ENCODE data around the gene NXPH3.

The NXPH3 gene

DNA sequence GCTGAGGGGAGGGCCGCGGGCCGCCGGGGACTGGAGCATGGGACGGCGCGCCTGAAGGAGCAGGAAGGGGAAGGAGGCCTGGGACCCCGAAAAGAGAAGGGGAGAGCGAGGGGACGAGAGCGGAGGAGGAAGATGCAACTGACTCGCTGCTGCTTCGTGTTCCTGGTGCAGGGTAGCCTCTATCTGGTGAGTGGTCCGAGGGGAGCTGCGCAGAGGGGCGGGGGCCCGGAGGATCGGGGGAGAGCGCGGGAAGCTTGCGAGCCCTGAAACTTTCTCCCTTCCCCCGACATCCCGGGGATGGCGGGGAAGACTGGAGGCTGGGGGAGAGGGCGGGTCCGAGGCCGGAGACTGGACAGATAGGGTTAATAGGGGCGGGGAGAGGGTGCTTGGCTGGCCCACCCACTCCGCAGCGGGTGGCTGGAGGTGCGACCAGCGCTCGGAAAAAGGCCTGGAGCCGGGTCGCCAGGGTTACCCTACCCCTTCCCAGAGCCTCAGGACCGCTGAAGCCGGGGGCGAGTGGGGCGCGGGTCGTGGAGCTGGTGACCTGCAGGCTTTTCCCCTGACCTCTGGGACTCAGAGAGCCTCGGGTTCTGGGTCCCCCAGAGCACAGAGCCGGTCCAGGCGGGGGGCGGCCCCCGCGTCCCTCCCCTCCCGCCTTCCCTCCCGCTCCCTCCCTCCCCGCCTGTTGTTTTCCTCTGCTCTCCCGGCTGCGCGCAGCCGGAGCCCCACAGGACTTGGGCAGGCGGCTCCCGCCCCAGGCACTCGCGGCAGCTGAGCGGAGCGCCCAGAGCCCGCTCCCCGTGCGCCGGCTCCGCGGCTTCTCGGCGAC, 631 bp downstream of the NXPH3 start:
- no peak for DNase-seq

DNA sequence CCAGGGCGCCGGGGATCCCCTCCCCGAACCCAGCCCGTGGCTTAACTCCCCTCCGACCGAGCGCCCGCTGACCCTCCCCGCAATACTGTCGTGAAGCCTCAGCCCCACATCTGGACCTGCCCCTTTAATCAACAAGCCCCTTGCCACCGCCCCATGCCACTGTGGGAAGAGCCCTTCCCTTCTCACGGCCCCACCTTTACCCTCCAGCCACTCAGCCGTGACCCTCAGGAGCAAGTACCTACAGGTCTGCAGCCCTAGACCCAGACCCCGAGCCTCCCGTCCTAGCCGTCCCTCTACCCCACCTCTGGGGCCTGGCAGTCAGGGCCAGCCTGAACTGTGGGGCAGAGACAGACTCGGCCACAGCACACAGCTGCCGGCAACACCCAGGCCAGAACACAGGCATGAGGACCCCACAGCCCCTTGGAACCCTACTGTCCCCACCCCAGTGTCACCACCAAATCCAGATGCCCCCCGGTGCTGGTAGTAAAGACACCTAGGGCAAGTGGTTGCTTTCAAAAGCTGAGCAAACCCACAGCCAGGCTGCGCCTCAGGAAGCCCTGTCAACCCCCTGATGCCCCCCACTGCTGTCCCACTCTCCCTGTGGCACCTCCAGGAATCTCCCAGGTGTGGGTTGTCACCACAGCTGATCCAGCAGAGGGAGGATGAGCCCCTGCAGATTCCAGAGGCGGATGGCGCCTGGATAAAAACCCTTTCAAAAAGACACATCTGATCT, 1.4 kb downstream of the NXPH3 start:
- DNase-seq = no peak

DNA sequence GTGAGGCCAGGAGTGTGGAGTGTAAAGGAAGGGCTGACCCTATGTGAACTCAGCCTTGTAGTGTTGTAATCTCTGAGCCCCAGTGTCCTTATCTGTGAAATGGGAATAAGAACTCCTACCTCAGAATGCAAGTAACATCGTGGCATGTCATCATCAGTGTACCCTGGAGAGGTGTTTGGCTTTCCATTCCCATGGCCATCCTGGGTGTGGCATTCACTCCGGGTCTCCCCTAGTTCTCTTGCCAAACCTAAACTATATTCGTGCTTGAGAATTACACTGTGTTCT, 1.9 kb downstream of the NXPH3 start:
- DNase-seq = no peak

DNA sequence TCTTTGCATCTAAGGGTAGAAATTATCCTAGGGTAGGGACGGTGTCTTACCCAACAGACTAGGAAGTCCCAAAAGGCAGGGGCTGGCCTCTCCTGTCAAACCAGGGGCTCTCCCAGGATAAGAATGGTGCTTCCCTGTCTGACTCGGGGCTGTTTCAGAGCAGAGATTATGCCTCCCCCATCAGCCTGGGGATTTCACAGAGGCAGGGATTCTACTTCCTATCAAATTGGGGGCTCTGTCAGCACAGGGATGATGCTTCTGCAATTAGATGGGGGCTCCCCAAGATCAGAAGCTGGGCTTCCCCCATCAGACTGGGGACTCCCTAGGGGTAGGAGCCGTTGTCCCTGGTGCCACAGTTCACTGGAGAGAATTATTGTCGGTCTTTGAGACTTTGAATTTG, 2.3 kb downstream of the NXPH3 start:
- DNase-seq = no peak

DNA sequence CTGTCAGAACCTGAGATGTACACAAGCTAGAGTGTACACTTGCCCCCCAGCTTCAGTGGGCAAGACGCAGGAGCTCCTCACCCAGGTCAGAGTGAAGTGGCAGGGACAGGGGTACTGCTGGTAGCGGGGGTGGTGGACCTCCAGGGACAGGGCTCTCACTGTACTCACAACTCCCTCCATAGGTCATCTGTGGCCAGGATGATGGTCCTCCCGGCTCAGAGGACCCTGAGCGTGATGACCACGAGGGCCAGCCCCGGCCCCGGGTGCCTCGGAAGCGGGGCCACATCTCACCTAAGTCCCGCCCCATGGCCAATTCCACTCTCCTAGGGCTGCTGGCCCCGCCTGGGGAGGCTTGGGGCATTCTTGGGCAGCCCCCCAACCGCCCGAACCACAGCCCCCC, 2.7 kb downstream of the NXPH3 start:
- DNase-seq = no peak

DNA sequence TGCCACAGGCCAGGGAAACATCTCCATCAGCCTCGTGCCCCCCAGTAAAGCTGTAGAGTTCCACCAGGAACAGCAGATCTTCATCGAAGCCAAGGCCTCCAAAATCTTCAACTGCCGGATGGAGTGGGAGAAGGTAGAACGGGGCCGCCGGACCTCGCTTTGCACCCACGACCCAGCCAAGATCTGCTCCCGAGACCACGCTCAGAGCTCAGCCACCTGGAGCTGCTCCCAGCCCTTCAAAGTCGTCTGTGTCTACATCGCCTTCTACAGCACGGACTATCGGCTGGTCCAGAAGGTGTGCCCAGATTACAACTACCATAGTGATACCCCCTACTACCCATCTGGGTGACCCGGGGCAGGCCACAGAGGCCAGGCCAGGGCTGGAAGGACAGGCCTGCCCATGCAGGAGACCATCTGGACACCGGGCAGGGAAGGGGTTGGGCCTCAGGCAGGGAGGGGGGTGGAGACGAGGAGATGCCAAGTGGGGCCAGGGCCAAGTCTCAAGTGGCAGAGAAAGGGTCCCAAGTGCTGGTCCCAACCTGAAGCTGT, 3.4 kb downstream of the NXPH3 start:
- no peak for DNase-seq

DNA sequence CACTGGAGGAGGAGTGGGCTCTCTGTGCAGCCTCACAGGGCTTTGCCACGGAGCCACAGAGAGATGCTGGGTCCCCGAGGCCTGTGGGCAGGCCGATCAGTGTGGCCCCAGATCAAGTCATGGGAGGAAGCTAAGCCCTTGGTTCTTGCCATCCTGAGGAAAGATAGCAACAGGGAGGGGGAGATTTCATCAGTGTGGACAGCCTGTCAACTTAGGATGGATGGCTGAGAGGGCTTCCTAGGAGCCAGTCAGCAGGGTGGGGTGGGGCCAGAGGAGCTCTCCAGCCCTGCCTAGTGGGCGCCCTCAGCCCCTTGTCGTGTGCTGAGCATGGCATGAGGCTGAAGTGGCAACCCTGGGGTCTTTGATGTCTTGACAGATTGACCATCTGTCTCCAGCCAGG, 3.9 kb downstream of the NXPH3 start:
- no peak for DNase-seq

DNA sequence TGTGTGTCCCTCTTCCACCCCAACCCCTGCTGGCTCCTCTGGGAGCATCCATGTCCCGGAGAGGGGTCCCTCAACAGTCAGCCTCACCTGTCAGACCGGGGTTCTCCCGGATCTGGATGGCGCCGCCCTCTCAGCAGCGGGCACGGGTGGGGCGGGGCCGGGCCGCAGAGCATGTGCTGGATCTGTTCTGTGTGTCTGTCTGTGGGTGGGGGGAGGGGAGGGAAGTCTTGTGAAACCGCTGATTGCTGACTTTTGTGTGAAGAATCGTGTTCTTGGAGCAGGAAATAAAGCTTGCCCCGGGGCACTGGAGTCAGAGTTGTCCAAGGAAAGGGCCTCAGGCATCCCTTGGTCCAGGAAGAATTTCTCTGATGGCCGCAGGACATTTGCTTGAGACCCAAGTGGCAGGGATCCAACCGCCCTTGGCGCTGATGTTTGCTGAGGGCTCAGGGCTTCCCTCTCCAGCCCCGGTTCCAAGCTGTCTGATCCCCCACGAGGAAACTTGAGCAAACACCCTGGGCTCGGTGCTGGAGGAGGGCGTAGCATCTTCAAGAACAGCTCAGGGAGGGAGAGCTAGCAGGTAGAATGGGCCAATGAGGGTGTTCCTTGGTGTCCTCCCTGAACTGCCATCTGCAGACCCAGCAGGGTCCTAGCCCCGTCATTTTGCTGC, 4.5 kb downstream of the NXPH3 start:
- DNase-seq = no peak

DNA sequence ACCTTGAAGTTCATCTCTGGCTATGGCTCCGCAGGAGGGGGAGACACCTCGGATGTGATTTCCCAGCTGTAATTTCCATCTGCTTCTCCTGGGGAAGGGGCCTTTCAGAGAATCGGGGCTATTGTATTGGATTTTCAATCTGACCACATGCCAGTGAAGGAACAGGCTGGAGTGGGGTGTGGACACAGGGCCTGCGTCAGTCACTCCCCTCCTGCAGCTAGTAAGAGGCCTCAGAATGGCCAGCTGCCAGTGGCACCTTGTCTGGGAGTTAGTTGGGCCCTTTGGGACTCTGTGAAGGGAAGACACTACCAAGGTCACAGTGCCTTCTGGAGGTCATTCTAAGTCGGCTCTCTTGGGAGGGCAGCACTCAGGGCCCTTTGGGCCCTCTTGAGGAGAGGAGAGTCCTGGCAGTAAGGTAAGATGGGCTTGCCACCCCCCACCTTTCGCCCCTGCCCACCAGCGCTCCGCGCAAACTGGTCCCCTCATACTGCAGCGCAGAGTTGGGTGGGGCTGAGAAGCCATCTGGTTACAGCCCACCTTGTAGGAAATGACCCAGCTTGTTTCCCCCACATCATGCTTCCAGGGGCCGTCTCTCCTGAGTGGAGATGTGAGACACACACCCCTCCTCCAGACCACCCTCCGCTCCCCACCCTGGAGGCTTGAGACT, 5.4 kb downstream of the NXPH3 start:
- no peak for DNase-seq

DNA sequence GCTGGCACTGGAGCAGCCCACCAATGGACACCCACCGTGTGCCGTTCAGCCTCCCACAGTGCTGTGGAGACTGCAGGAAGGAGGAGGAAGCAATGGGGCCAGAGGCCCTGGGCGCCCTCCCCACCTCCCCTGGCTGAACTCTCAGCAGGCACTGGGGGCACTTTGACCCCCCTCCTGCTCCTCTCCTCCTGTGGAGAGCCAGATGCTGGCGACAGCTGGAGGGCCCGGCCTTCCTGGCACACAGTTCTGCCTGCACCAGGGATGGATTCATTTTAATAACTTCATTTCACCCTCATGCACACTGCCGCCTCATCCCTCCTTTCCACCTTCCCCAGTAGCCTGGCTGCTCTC, 6.0 kb downstream of the NXPH3 start:
- no peak for DNase-seq

DNA sequence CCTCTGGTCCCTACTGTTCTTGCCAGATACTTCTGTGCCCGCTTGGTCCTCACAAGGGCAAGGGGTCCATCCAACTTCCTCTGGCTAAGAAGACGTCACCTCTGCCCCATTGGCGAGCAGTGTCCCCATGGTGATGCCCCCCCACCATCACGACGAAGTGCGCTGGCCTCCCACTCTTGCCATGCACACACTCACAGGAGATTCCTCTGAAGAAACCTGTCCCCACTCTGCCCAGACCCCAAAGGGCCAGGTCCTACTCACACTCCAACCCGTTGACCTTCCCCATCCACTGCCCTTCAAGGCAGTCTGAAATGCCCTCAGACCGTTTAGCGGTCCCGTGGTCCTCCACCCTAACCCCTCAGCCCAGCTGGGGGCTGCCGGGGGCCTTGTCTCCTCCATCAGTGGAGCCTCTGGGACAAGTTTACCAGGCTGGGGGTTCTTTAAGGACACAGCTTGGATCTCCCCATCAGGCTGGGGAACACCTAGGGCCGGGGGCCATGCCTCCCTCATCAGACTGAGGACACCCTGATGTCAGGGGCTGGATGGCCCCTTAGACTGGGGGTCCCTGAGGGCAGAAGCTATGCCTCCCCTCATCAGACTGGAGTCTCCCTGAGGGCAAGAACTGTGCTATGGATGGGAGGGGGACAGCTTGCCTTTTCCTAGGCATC, 6.5 kb downstream of the NXPH3 start:
- no peak for DNase-seq

DNA sequence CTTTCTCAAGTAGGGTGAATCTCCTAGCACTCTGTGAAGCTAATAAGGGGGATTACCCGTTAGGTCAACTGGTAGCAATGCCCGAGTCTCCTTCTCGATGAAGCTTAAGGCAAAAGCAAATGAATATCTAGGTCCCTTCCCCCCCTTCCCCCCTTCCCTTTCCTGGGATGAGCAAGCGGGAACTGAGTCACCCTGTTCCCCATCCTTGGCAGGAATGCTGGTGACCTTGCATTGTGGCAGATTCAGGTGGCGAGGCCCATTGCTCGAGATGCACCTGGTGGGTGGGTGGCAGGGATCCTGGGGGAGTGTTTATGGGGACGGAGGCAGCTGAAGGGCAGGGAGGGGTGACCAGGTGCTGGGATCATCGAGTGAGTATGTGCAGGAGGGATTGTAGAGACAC, 7.1 kb downstream of the NXPH3 start:
- no peak for DNase-seq

DNA sequence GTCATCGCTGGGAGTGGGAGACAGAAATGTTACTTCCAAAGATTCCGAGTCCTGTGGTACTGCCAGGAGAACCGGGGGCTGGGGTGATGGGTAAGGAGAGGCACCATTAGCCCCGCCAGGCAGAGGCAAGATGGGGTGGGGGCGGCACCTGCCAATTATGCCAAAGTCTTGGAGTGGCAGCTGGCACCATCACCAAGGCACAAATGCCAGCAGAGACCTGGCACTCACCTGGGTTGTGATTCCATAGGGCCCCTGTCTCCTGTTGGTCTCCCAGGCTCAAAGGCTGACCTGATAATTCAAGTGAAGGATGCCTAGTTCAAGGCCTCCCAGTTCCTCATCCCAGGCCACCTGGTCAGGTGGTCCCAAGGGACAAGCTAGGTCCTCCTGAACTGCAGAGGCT, 7.6 kb downstream of the NXPH3 start:
- DNase-seq = no peak

DNA sequence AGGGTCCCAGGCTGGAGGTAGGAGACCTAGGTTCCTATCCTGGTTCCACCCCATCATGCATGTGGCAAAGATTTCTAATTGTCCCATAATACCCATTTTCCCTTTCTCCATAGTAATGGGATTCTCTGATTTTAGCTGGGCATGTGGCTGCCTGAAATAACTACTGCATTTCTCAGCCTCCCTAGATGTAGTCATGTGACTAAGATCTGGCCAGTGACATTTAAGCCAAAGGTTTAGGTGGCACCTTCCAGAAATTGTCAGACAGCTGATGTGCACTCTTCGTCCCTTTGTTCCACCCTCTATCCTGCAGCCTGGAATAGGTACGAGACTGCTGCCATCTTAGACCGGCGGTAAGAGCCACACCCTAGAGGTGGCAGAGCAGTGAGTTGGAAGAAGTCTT, 8.2 kb downstream of the NXPH3 start:
- no peak for DNase-seq

DNA sequence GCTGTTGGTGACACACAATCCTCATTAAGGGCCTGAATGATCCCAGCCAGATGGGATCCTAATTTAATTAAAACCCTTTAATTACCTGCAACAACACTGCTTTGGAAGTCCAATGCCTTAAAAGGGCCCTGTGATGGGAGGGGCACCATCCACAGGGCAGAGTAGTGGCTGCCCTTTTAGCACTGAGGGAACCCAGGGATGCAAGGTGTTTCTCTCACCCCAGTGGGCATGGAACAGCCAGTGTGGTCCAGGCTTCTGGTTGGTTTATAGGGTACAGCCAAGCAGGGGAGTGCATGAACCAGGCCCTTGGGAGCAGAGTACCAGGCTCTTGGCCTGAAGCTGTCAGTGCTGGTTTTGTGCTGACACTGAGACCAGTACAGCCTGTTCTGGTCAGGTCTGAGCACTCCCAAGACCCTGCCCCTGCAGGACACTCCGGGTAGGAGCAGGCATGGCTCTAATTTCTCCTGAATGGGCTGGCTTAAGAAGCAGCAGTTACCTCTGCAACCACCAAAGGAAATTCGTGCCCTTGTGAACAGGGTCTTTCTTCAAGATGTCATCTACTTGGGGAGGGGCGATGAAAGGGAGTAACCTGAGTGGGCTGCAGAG, 9.9 kb downstream of the NXPH3 start:
- DNase-seq = no peak

DNA sequence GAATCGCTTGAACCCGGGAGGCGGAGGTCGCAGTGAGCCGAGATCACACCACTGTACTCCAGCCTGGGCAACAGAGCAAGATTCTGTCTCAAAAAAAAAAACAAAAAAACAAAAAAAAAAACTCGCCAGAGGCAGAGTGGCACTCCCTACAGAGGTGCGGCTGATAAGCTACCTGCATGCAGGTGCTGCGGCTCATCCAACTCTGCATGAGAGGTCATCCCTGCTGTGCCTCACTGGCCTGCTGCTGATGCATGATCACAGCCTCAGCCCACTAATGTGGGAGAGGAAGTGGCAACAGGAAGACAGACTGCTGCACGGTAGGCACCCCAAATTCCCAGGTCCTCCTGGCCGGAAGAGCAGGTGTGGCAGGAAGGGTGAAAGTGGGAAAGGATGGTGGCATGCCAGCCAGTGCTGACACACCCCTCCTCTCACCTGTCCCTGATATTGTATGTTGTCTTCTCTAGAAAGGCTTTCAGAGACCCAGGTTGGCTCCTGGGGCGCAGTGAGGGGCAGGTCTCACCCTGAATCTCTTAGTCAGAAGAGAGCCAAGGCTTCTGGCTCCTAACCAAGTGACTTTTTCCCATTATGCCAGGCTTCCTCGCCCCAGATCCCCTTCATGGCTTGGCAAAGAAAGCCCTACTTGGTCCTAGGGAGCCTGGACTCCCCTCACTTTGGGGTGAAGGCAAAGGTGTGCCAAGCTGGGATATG, 11.8 kb downstream of the NXPH3 start:
- DNase-seq = no peak

DNA sequence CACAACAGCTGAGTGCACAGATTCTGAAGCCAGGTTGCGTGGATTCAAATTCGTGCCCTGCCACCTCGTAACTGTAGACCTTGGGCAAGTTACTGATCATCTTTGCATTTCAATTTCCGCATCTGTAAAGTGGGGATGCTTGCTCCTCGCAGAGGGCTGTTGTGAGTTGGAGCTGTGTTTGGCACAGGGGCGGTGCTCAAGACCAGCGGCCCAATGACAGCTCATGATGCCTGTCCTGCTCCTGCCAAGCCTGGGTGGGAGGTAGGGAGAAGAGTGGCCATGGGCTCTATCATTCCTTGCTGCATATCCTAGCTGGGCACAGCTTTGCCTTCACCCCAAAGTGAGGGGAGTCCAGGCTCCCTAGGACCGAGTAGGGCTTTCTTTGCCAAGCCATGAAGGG, 12.6 kb downstream of the NXPH3 start:
- DNase-seq = no peak

DNA sequence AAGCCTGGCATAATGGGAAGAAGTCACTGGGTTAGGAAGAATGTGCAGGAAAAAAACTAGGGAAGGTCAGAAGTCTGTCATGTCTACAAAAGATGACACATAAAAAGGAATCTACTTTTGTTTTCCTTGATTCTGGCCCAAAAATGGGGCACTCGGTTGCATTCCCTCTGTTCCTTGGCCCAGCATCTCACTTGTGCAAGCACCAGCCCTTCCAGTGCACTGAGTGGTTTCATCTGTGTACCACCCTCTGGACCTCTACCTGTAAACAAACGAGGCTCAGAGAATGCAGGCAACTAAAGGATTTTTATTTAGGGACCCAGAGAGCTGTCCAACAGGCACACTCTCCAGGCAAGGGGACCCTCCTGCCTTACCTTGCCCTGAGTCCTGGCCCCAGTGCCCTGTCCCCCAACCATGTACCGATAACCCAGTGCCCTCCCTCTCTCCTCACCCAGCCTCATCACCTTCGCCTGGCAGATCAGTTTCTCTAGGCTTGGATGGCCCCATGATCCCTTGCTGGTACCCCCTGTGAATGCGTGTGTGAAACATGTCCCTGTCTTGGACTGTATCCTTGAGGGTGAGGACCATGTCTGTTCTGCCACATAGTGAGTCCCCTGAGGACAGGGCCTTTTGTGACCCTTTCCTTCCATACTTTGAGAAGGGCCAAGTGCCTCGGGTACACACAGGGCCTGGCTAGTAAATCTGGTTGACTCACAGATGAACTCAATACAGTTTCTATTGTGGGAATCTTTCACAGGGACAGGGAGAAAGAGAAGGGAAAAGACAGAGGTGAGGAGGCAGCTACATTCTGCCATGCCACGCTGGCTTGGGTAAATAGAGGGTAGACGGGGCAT, 13.3 kb downstream of the NXPH3 start:
- DNase-seq = no peak

DNA sequence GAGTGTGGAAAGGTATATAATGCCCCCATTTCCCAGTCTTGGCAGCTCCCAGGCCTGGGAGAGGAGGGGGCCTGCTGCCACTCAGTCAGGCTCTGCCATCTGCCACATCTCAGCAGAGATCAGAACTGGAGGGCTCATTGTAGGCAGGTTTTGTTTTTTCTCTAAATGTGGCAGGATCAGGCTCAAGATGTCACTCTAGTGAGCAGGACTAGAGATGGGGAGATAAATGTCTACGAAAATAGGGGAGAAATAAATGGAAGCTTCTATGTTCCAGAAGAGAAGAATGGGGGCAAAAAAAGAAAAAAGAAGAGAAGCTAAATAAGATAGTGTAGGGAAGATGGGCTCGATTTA, 13.9 kb downstream of the NXPH3 start:
- no peak for DNase-seq

DNA sequence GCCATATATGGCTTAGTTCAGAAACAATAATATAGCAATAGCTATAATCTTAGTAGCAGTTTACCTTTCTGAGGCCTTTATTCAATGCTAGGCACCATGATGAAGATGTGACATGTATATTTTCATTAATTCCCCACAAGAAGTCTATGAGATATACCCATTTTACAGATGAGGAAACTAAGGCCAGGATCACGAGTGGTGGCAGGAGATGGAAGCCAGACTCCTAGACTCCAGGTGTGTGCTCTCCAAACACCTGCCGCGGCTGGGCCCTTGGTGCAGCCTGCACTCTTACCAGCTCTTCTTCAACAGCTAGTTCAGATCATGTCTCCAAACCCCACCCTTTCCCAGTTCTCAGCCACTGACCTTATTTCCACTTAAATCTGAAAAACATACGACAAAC, 15.2 kb downstream of the NXPH3 start:
- no peak for DNase-seq

DNA sequence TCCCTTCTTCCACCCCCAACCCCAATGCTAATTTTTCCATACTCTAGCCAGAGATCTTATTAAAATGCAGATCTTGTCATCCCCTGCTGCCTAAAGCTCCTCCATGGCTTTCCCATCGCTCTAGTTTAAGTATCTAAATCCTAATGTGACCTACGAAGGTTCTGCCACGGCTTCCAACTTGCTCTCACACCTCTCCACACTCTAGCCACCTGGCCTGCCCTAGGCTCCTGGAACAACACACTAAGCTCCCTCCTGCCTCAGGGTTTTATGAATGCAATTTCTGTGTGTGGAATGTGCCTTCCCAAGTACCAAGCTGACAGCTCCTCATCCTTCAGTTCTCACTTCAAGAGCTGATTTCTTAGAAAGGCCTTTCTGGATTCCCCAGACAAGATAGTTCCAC, 16.6 kb downstream of the NXPH3 start:
- no peak for DNase-seq

All from T-helper 1 cell (primary cell).